Uterus (tissue), 2 donors: ENCODE results near the gene CIZ1.

Source experiments
- CTCF ChIP-seq, 4 experiments: fragments of 200-600 bp in 2 of 4; fragments of 450-650 bp in 2 of 4; sonication (generic) in 2 of 4; IDR thresholded peaks; one replicate each; pipeline ENCODE4 v1.5.1; 2016 to 2019; ENCODE audit warnings: antibody characterized with exemption in 4 of 4, mild to moderate bottlenecking in 2 of 4, moderate library complexity in 1 of 4
- POLR2A ChIP-seq, 2 donors: fragments of 450-650 bp; IDR thresholded peaks; one replicate each; pipeline ENCODE4 v1.6.1; 2016; ENCODE audit warnings: antibody characterized with exemption in 2 of 2, mild to moderate bottlenecking in 1 of 2, moderate library complexity in 1 of 2

GRCh38 chr9:128120741-128121465 is 70.5 kb downstream of the CIZ1 start:
- TF ChIP-seq CTCF (IDR thresholded peaks at IDR 0.05), result no peak
- TF ChIP-seq POLR2A (IDR thresholded peaks at IDR 0.05), result no peak
